Neutrophil (primary cell): Measurements from ENCODE around the gene ORAI2.
"Not testable (repeated sequence)": the region's sequence is repeated elsewhere in the genome, so short reads cannot be mapped to it uniquely, and the experiment has no call there.

Experiments used
- H3K27ac ChIP-seq: fragments of 200-600 bp; sonication (generic); 2 replicates; pipeline ENCODE4 v1.5.1; 2016; ENCODE audit warnings: mild to moderate bottlenecking, moderate library complexity
- H3K27me3 ChIP-seq: fragments of 200-600 bp; sonication (generic); 2 replicates; pipeline ENCODE4 v1.6.0; 2016; ENCODE audit warnings: mild to moderate bottlenecking
- H3K36me3 ChIP-seq: fragments of 200-600 bp; sonication (generic); 2 replicates; pipeline ENCODE4 v1.5.1; 2017
- H3K4me1 ChIP-seq, 2 experiments: fragments of 200-600 bp in 1 of 2; sonication (generic) in 1 of 2; 1 replicate in 1 of 2; 2 replicates in 1 of 2; pipeline versions ENCODE4 v1.5.1 to v1.6.1; 2013 to 2016; ENCODE audit warnings: low read depth in 1 of 2, low read length in 1 of 2, mild to moderate bottlenecking in 1 of 2, moderate library complexity in 1 of 2; ENCODE audit not compliant: control insufficient read depth in 1 of 2, insufficient read depth in 1 of 2
- H3K4me3 ChIP-seq, 2 experiments: fragments of 200-600 bp in 1 of 2; sonication (generic) in 1 of 2; 1 replicate in 1 of 2; 2 replicates in 1 of 2; pipeline ENCODE4 v1.5.1; 2013 to 2016; ENCODE audit warnings: low read depth in 1 of 2, low read length in 1 of 2, mild to moderate bottlenecking in 1 of 2, moderate library complexity in 1 of 2
- H3K9me3 ChIP-seq: fragments of 200-600 bp; sonication (generic); 2 replicates; pipeline ENCODE4 v1.5.1; 2016

The ORAI2 gene

DNA sequence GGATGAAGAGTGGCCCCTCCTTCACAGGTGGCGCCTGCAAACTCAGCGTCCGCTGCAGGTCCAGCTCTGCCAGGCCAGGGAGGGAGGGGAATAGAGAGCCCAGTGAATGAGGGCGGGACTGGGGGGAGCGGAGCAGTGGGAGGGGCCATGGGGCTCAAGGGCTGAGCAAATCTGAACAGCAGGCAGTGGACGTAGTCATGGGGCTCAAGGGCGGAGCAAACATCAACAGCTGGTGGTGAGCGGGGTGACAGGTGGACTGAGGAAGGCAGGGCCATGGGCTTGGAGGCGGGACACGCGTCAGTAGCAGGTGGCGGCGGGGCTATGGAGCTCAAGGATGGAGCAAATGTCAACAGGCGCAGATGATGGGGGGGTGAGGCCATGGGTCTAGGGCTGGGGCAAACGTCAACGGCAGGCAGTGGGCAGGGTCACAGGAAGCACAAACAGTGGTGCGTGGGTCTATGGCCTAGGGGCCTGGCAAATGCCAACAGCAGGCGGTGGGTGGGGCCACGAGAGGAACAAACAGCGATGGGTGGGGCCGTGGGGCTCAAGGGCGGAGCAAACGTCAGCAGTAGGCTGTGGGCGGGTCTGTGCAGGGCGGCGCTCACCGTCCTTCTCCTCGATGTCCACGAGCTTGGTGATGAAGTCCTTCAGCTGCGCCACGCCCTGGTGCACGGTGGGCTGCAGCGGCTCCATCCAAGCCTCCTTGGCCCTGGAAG lies 60.0 kb downstream of the ORAI2 start:
- H3K4me1 ChIP-seq, H3K4me3 ChIP-seq, H3K36me3 ChIP-seq, H3K9me3 ChIP-seq, H3K27ac ChIP-seq, H3K27me3 ChIP-seq: not testable (repeated sequence)

GRCh38 chr7:102494026-102494425 lies 60.7 kb downstream of the ORAI2 start:
- not testable (repeated sequence) for H3K27me3 ChIP-seq, H3K4me1 ChIP-seq, H3K27ac ChIP-seq, H3K36me3 ChIP-seq, H3K9me3 ChIP-seq
- peak overlapping the region in 1 of 2 experiments; percentile 53 for H3K4me3 ChIP-seq

GRCh38 chr7:102494473-102495149 lies 61.2 kb downstream of the ORAI2 start:
- H3K27me3 ChIP-seq, H3K4me3 ChIP-seq, H3K27ac ChIP-seq, H3K9me3 ChIP-seq, H3K4me1 ChIP-seq, H3K36me3 ChIP-seq: not testable (repeated sequence)

DNA sequence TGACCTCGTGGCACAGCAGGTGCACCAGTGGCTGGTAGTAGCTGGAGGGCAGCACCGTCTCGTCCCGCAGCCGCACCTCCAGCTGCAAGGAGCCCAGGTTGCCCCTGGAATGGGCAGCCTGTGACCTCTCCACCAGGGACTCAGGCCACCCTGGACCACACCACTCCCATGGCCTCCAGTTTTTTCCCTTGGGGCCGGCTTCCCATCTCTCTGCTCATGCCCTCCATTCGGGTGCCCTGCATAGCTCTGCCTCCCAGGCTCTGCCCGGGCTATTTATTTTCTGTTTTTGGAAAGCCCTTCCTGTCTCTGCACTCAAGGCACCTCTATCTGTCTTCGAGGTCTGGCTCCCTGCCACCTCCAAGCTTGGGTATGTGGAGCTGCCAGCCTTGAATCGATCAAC lies 63.5 kb downstream of the ORAI2 start:
- H3K9me3 ChIP-seq, H3K27ac ChIP-seq, H3K4me1 ChIP-seq, H3K36me3 ChIP-seq, H3K4me3 ChIP-seq, H3K27me3 ChIP-seq: not testable (repeated sequence)

DNA sequence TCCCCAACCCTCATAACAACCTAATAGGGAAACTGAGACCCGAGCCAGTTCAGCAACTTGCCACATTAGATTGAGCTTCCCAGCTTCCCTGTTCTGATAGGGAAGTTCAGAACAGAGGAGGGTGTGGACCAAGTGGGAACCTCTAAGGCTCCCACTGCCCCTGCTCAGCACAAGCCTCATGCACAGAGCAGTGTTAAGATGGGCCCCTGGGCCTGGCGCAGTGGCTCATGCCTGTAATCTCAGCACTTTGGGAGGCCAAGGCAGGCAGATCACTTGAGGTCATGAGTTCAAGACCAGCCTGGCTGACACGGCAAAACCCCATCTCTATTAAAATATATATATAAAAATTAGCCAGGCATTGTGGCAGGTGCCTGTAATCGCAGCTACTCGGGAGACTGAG lies 63.9 kb downstream of the ORAI2 start:
- not testable (repeated sequence) for H3K27me3 ChIP-seq, H3K4me1 ChIP-seq, H3K36me3 ChIP-seq, H3K27ac ChIP-seq, H3K4me3 ChIP-seq, H3K9me3 ChIP-seq

DNA sequence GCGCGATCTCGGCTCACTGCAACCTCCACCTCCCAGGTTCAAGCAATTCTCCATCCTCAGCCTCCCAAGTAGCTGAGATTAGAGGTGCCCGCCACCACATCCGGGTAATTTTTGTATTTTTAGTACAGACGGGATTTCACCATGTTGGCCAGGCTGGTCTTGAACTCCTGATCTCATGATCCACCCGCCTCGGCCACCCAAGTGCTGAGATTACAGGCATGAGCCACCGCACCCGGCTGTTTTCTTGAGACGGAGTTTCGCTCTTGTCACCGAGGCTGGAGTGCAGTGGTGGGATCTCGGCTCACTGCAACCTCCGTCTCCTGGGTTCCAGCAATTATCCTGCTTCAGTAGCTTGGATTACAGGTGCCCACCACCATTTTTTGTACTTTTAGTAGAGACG lies 64.9 kb downstream of the ORAI2 start:
- not testable (repeated sequence) for H3K36me3 ChIP-seq, H3K4me1 ChIP-seq, H3K27ac ChIP-seq, H3K27me3 ChIP-seq, H3K4me3 ChIP-seq, H3K9me3 ChIP-seq

DNA sequence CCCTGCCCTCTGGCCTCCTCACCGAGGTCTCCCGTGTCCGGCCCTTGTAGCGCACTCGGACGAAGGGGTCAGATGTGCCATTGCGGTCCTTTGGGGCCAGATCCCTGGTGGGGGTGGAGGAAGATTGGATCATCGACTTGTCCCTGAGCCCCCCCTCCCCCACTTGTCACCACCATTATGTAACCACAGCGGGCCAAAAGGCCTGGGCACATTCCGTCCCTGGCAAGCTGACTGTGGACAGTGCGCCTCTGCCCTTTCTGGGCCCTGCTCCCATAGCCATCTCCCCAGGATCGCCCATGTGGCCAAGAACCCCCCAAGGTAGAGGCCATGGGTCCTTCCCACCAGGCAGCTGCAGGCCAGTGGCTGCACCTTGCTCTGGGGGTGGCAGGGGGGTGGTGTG lies 69.8 kb downstream of the ORAI2 start:
- H3K4me1 ChIP-seq, H3K9me3 ChIP-seq, H3K27me3 ChIP-seq, H3K4me3 ChIP-seq, H3K27ac ChIP-seq, H3K36me3 ChIP-seq: not testable (repeated sequence)

DNA sequence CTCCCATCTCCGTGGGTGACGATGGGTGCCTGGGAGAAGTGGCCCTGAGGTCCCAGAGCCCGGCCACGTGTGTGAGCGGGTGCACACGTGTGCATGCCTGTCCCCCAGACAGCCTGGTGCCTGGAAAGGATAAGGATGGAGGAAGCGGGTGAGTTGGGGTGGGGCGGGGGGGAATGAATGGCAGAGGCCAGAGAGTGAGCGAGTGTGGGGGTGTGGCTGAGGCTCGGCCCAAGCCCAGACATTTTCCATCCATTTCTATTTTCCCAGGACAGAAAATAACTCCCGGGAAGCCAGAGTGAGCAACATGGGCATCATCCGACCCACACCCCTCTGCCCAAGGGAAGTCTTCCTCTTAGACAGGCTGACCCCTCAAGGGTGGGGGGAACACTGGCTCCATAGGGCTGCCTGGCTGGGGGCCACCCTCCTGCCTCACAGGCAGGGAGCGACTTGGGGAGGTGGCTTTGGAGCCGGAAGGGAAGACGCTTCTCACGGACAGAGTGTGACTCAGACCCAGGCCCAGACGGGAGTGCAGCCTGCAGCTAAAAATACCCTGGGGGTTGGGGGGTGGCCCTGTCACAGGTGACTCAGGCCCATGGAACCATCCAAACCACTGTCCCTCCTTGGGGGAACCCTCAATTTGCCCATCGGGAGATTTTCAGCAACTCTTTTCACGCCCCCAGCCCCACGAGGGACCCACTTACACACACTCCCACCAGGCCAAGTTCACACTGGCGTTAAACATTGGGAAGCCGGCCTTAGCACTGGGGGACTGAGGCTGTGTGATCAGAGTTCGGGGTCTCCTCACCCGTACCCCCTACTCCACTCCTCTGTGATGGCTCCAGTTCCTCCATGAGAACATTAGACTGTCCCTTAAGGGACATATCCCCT lies 72.2 kb downstream of the ORAI2 start:
- not testable (repeated sequence) for H3K4me3 ChIP-seq, H3K27me3 ChIP-seq, H3K27ac ChIP-seq, H3K9me3 ChIP-seq, H3K36me3 ChIP-seq, H3K4me1 ChIP-seq
